ENCODE results near the gene TMEFF2. TPM values are rescaled to one million over a fixed set of nuclear protein-coding genes. Genes with fewer than 3 reads are reported as not detected.
"Not testable (repeated sequence)": the region's sequence is repeated elsewhere in the genome, so short reads cannot be mapped to it uniquely, and the experiment has no call there.

The TMEFF2 gene
- total and polyA plus RNA-seq, 2 donors from 2014 or later, result not detected

DNA sequence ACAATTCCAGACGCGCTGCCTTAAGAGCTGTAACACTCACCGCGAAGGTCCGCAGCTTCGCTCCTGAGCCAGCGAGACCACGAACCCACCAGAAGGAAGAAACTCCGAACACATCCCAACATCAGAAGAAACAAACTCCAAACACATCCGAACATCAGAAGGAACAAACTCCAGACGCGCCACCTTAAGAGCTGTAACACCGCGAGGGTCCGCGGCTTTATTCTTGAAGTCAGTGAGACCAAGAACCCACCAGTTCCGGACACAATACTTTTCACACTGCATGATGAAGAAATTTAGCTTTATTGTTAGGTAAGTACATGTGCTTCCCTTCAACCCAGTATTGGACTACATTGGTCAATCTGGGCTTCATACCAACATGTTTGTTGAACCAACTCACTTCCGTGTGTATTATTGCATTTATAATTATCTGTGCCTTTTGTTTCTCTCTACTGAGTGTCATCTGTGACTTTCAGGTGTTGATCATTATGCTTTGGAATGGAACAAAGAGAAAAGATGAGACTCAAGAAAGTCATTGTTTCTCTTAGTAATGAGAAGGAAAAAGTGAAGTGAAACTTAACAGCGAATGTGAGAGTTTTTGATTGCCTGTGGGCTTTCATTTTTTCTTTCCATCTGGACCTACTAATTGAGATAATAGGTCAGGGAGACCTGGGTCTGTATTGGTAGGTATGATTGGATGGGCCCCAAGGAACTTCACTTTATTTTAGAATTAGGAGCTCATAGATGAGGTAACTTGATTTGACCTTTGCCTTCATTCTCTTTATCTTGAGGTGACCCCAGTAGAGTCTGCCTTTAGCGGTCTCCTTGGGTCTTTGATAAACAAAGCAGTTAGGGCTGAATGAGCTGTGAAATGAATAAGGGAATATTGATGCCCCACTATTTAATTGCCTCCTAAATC lies 271.7 kb downstream of the TMEFF2 start:
- H3K36me3 ChIP-seq (ENCODE audit: control insufficient read depth in 2 of 3, insufficient read depth in 3 of 3, low read length in 3 of 3), result no peaks in the 10 kb centered on the region
- no peaks in the 10 kb centered on the region for H3K27me3 ChIP-seq (ENCODE audit: control insufficient read depth, insufficient read depth, low read length)
- FAIRE-seq (no peak), DNase-seq (no peak)
- H3K4me3 ChIP-seq (ENCODE audit: low read length in 3 of 3), result no peak overlapping the region
- H3K4me1 ChIP-seq (ENCODE audit: control insufficient read depth in 2 of 3, insufficient read depth in 2 of 3, low read depth in 1 of 3, low read length in 3 of 3), result peaks cover 0 to 2% (median under 1%) of the 10 kb centered on the region in 3 donors
- no peak overlapping the region for H3K27ac ChIP-seq (ENCODE audit: low read depth in 2 of 2, low read length in 2 of 2)
- TF ChIP-seq, protein P1, sequence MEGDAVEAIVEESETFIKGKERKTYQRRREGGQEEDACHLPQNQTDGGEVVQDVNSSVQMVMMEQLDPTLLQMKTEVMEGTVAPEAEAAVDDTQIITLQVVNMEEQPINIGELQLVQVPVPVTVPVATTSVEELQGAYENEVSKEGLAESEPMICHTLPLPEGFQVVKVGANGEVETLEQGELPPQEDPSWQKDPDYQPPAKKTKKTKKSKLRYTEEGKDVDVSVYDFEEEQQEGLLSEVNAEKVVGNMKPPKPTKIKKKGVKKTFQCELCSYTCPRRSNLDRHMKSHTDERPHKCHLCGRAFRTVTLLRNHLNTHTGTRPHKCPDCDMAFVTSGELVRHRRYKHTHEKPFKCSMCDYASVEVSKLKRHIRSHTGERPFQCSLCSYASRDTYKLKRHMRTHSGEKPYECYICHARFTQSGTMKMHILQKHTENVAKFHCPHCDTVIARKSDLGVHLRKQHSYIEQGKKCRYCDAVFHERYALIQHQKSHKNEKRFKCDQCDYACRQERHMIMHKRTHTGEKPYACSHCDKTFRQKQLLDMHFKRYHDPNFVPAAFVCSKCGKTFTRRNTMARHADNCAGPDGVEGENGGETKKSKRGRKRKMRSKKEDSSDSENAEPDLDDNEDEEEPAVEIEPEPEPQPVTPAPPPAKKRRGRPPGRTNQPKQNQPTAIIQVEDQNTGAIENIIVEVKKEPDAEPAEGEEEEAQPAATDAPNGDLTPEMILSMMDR (IDR thresholded peaks at IDR 0.05; ENCODE audit: borderline replicate concordance, extremely low read depth, insufficient read depth), result no peak
- H3K9me3 ChIP-seq (ENCODE audit: control insufficient read depth in 2 of 3, insufficient read depth in 1 of 3, low read length in 3 of 3), result no peaks in the 10 kb centered on the region
- no peak overlapping the region for H3K9ac ChIP-seq (ENCODE audit: low read length in 3 of 3)
- intact Hi-C loops (cut with DNase I), result no loop called here

DNA sequence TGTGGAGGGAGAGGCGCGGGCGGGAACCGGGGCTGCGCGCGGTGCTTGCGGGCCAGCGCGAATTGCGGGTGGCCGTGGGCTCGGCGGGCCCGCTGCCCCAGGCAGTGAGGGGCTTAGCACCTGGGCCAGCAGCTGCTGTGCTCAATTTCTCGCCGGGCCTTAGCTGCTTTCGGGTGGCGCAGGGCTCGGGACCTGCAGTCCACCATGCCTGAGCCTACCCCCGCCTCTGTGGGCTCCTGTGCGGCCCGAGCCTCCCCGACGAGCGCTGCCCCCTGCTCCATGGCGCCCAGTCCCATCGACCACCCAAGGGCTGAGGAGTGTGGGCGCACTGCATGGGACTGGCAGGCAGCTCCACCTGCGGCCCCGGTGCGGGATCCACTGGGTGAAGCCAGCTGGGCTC lies 273.1 kb downstream of the TMEFF2 start:
- H3K9me3 ChIP-seq (ENCODE audit: control insufficient read depth in 2 of 3, insufficient read depth in 1 of 3, low read length in 3 of 3); H3K27ac ChIP-seq (ENCODE audit: low read depth in 2 of 2, low read length in 2 of 2); DNase-seq; FAIRE-seq; H3K4me3 ChIP-seq (ENCODE audit: low read length in 3 of 3); H3K9ac ChIP-seq (ENCODE audit: low read length in 3 of 3); H3K27me3 ChIP-seq (ENCODE audit: control insufficient read depth, insufficient read depth, low read length); H3K4me1 ChIP-seq (ENCODE audit: control insufficient read depth in 2 of 3, insufficient read depth in 2 of 3, low read depth in 1 of 3, low read length in 3 of 3); intact Hi-C loops (cut with DNase I); H3K36me3 ChIP-seq (ENCODE audit: control insufficient read depth in 2 of 3, insufficient read depth in 3 of 3, low read length in 3 of 3): not testable (repeated sequence)

GRCh38 chr2:191920502-191920901 lies 274.2 kb downstream of the TMEFF2 start:
- no peak for FAIRE-seq
- no peaks in the 10 kb centered on the region for H3K36me3 ChIP-seq (ENCODE audit: control insufficient read depth in 2 of 3, insufficient read depth in 3 of 3, low read length in 3 of 3)
- intact Hi-C loops (cut with DNase I), result no loop called here
- no peak for DNase-seq
- H3K27me3 ChIP-seq (ENCODE audit: control insufficient read depth, insufficient read depth, low read length), result no peaks in the 10 kb centered on the region
- H3K9me3 ChIP-seq (ENCODE audit: control insufficient read depth in 2 of 3, insufficient read depth in 1 of 3, low read length in 3 of 3), result no peaks in the 10 kb centered on the region
- H3K4me3 ChIP-seq (ENCODE audit: low read length in 3 of 3), result no peak overlapping the region
- H3K9ac ChIP-seq (ENCODE audit: low read length in 3 of 3), result no peak overlapping the region
- TF ChIP-seq, protein P1 (IDR thresholded peaks at IDR 0.05; ENCODE audit: borderline replicate concordance, extremely low read depth, insufficient read depth), result no peak
- H3K4me1 ChIP-seq (ENCODE audit: control insufficient read depth in 2 of 3, insufficient read depth in 2 of 3, low read depth in 1 of 3, low read length in 3 of 3), result no peaks in the 10 kb centered on the region
- H3K27ac ChIP-seq (ENCODE audit: low read depth in 2 of 2, low read length in 2 of 2), result no peak overlapping the region

GRCh38 chr2:191917967-191918651 lies 276.6 kb downstream of the TMEFF2 start:
- DNase-seq (no peak), FAIRE-seq (no peak)
- Histone ChIP-seq H3K27ac (ENCODE audit: low read depth in 2 of 2, low read length in 2 of 2) (no peak overlapping the region), H3K9me3 (ENCODE audit: control insufficient read depth in 2 of 3, insufficient read depth in 1 of 3, low read length in 3 of 3) (no peaks in the 10 kb centered on the region), H3K9ac (ENCODE audit: low read length in 3 of 3) (no peak overlapping the region), H3K4me3 (ENCODE audit: low read length in 3 of 3) (no peak overlapping the region), H3K27me3 (ENCODE audit: control insufficient read depth, insufficient read depth, low read length) (no peaks in the 10 kb centered on the region), H3K36me3 (ENCODE audit: control insufficient read depth in 2 of 3, insufficient read depth in 3 of 3, low read length in 3 of 3) (no peaks in the 10 kb centered on the region), H3K4me1 (ENCODE audit: control insufficient read depth in 2 of 3, insufficient read depth in 2 of 3, low read depth in 1 of 3, low read length in 3 of 3) (no peaks in the 10 kb centered on the region)
- intact Hi-C loops (cut with DNase I), result no loop called here
- TF ChIP-seq, protein P1 (IDR thresholded peaks at IDR 0.05; ENCODE audit: borderline replicate concordance, extremely low read depth, insufficient read depth), result no peak
